HG03354 (cell line): Measurements from ENCODE around the gene FHL2.

ENCODE experiments used
- ATAC-seq: cut with Tn5 transposase; IDR thresholded peaks from one replicate; pipeline ENCODE4 v1.9.1; 2021; ENCODE audit warnings: mild to moderate bottlenecking; ENCODE audit not compliant: unreplicated experiment, poor library complexity, severe bottlenecking

The FHL2 gene

GRCh38 chr2:105402809-105403208 lies 4.0 kb upstream of the FHL2 start:
- ATAC-seq = no peak

DNA sequence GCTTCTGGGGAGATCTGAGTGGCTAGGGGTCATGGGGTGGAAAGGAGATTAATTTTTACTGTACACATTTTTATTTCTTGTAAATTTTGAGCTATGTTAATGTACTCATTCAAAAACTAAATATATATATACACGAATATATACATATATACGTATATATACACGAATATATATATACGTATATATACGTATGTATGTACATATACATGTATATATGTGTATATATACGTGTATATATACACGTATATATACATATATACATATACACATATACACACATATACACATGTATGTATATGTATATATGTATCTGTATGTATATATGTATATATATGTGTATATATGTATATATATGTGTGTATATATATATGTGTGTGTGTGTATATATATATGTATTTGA lies 3.0 kb upstream of the FHL2 start:
- ATAC-seq = no peak

- no peak for ATAC-seq
Measured at GRCh38 chr2:105400138-105400540, 1.3 kb upstream of the FHL2 start.

DNA sequence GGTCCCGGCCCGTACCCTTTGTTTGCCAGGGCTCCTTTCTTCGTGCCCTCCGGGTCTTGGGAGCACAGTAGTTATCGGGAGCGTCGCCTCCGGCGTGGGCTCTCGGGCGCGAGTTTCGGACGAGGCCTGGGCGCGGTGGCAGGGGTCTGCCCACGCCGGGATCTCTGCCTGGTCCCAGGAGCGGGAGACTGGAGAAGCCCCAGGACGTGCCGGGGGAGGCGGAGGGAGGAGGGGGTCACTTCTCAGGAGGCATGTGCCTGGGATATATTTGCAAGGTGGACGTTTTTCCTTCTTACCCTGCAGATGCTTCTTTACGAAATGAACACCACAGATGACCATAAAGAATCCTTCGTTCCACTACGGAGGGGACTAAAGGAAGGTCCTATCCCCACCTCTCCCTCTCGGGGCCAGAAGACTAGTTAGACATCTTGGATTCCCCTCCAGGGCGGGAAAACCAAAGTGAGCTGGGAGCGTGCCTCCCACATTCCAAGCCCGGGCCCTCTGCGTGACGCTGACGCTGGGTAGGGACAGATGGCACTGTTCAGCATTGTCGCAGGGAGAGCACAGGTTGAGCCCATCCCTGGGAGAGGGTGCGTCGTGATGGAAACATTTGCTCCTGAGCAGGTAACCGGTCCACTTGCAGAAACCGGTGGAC lies 483 bp upstream of the FHL2 start:
- no peak for ATAC-seq

DNA sequence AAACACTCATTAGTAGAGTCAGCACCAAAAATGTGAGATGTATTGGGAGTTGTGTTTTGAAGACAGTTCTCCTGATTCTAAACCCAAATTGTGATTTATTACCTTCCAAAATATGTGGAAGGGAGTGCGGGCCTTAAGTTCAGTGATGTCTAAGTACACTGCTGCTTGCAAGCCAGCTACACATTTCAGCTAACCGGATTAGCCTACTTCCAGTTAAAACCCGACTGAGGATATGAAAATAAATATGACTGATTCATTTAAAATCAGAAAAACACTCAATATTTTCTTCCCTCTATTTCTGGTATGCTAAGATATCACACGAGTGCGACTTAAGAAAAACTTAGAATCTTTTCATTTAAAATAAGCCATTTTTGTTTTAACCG lies 907 bp downstream of the FHL2 start:
- no peak for ATAC-seq

- no peak for ATAC-seq
Measured at GRCh38 chr2:105397025-105397722, 1.7 kb downstream of the FHL2 start.

DNA sequence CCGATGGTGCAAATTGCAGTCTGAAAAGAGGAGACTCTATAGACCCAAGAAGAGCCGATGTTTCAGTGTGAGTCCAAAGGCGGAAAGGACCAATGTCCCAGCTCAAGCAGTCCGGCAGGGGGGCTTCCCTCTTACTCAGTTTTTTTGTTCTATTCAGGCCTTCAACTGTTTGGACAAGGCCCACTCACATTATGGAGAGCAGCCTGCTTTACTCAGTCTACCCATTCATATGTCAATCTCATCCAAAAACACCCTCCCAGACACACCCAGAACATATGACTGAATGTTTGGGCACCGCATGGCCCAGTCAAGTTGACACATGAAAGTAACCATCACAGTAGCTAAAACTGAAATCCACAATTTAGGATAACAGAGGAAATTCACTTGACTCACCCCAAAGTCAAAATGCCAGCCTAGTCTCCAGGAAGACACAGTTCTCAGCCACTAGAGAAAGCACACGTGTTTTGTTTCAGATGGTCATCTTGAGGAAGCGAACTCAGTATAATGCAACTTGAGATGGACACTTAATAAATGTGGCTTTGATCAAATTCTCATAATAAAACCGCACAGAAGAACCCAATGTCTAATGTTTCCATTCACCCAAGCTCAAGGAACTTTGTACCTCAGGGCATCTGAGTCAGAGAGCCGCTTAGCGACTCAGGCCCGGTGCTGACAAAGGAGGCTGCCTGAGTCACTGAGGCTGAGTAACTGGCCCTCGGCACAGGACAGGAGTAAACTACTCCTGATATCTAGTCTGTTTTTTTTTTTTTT lies 2.4 kb downstream of the FHL2 start:
- ATAC-seq = no peak

- no peak for ATAC-seq
Measured at GRCh38 chr2:105395691-105396090, 3.2 kb downstream of the FHL2 start.

DNA sequence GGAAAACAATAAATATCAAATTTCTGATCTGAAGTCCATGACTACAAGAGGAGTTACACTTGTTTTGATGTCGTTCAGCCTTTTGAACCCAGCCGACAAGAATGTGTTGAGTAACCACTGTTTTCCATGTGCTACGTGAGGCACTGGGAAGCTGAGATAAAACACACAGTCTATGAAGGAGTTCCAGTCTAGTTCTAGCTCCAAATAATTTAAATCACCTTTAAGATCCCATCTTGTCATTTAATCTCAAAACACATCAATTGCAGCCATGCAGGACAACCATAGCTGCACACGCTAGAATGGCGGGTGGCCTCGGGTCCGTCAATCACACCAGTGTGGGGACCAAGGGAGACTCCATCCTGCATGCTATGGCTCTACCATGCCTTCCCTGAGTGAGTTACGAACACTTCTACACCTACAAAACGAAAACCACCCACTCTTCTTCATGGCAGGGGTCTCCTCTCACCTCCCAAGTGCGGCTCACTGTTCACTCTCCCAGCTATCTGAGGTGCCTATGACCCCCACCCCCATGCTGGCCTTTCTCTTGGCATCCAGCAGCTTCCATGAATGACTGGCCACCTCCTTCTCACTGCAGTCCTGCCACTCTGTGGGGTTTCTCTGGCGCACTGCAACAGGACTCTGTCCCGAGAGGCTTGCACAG lies 3.8 kb downstream of the FHL2 start:
- ATAC-seq = no peak

DNA sequence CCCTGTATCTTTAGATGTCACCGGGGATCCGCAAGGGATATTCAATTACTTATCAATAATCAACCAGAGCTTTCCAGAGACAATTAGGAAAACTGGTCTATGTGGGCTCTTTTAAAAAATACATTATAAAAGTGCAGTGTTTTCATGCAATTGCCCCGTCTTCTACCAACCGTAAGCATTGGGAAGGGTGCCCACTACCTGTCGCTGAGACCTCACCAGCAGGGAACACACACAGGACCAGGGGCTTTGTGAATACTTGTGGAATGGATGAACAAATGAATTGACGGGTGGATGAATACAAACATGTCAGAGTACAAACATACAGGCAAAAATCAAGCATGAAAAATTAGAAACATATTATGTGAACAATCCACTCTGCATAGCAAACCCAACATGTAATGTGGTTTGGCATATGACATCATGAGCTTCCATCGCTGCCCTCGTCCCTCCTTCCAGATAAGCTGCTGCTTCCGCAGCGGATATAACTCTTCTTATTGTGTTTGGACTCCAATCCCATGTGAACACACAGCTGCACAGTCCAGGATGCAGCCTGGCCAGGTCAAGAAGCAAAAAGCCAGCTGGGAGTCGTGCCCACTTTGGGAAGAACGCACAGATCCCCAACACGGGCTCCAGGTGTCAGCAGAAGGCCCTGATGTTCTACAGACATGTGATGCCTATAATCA lies 5.3 kb downstream of the FHL2 start:
- ATAC-seq = no peak

- ATAC-seq = no peak
Measured at GRCh38 chr2:105391763-105392662, 6.8 kb downstream of the FHL2 start.

GRCh38 chr2:105391058-105391627 lies 7.7 kb downstream of the FHL2 start:
- ATAC-seq = no peak

GRCh38 chr2:105390454-105390853 lies 8.4 kb downstream of the FHL2 start:
- ATAC-seq = no peak

DNA sequence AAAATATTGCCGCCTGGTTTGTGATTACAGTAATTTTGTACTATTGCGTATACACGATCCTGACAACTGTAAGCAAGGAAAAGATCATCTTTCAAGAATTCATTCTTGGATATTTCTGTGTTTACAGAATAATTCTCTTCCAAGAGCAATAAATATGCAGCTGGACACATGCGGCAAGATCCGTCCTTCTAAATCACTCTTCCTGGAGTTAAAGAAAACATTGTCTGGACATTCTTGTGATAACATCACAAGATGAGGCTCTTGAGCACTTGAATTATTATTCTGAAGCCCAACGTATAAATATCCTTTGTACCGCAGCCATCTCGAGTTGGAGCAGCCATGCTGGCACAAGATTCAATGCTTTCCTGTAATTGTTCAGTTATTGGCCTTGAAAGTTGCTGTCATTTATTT lies 9.9 kb downstream of the FHL2 start:
- ATAC-seq = no peak

- no peak for ATAC-seq
Measured at GRCh38 chr2:105387225-105387624, 11.6 kb downstream of the FHL2 start.

GRCh38 chr2:105385731-105386540 lies 12.9 kb downstream of the FHL2 start:
- ATAC-seq = no peak

DNA sequence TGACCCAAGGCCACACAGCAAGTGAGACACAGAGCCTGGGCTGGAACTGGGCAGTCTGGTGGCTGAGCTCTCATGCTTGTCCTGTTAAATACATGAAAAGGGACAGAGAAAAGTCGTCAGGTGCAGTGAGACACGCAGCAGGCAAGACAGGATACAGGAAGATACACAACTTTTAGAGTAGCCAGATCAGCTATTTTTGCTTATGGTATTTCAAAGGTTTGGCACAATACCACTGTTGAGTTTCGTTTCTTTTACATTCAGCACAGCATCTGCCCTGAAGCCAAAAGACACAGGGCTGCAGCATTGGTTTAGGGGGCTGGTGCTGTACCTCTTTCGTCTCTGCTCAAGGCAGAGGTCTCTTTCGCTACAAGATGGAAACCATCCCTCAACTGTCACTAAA lies 14.0 kb downstream of the FHL2 start:
- ATAC-seq = no peak

DNA sequence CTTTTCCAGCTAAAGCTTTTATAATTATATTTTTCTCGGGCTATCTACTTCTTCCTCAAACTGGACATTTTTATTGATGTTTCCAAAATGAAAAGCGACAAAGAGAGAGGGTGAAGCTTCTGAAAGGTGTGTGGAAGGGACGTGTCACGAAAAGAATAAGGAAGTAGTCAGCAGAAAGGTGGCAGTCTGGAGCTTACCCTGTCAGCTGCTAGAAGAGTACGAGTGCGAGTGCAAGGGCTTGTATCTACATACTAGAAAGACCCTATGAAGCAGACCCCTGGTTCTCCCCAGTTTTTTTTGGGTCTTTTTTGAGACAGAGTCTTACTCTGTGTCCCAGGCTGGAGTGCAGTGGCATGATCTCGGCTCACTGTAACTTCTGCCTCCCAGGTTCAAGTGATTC lies 14.6 kb downstream of the FHL2 start:
- ATAC-seq = no peak
